GM12878 (cell line): Measurements from ENCODE around the gene IFRD1. TPM values are rescaled to one million over a fixed set of nuclear protein-coding genes. Genes with fewer than 3 reads are reported as not detected.

Experiments used
- ATAC-seq: fragments of 200-7000 bp; cut with Tn5 transposase; 3 replicates; pipeline ENCODE4 v1.9.1; 2020; ENCODE audit warnings: mild to moderate bottlenecking, moderate library complexity
- BruUV-seq: library from RNA; stranded (reverse); fragments of 400-500 nt; replicated peaks from 2 replicates; lab custom pipeline; 2021; lab: Mats Ljungman, UMichigan
- CTCF ChIA-PET: fragments of 300-600 bp; sonication (Branson Sonifier 250); formaldehyde crosslinking; extraction: SDS; loops from one replicate; lab custom pipeline; 2021; ENCODE audit warnings: inconsistent platforms; lab: Yijun Ruan, JAX
- POLR2A ChIA-PET: fragments of 350-600 bp; formaldehyde crosslinking; extraction: SDS; loops from one replicate; lab custom pipeline; 2021; ENCODE audit warnings: inconsistent platforms; lab: Charles Lee
- RAD21 ChIA-PET: fragments of 300-600 bp; sonication (Branson Sonifier 250); formaldehyde crosslinking; loops from one replicate; lab custom pipeline; 2023; ENCODE audit warnings: antibody characterized with exemption; ENCODE audit not compliant: unreplicated experiment; lab: Charles Lee
- SMC1A ChIA-PET: fragments of 300-600 bp; sonication (Branson Sonifier 250); formaldehyde crosslinking; loops from one replicate; lab custom pipeline; 2023; ENCODE audit not compliant: unreplicated experiment, uncharacterized antibody; lab: Charles Lee
- DNase-seq: peaks from one replicate; pipeline ENCODE4 v3.0.0-alpha.2; 2011; ENCODE audit warnings: low read depth, low spot score
- FAIRE-seq: peaks from 3 replicates; lab custom pipeline; 2011; peaks lifted over from hg19 to GRCh38; lab: Jason Lieb, UNC
- H2AFZ ChIP-seq: 2 replicates; pipeline ENCODE4 v1.6.0; 2011; ENCODE audit warnings: low read depth, low read length, control low read depth; ENCODE audit not compliant: control insufficient read depth
- H3K27ac ChIP-seq: 2 replicates; pipeline ENCODE4 v1.5.1; 2011; ENCODE audit warnings: control low read depth; ENCODE audit not compliant: control insufficient read depth, insufficient read depth
- H3K27me3 ChIP-seq, 2 experiments: replicated peaks in 1 of 2; 2 replicates each; pipeline versions ENCODE4 v1.6.0 to v1.6.1; 2011; ENCODE audit warnings: low read length in 1 of 2; ENCODE audit not compliant: control insufficient read depth in 2 of 2, insufficient read depth in 2 of 2
- H3K36me3 ChIP-seq, 2 experiments: 2 replicates each; pipeline ENCODE4 v1.5.1; 2011; ENCODE audit warnings: low read length in 1 of 2; ENCODE audit not compliant: control insufficient read depth in 2 of 2, insufficient read depth in 2 of 2
- H3K4me1 ChIP-seq: 2 replicates; pipeline ENCODE4 v1.6.1; 2011; ENCODE audit warnings: mild to moderate bottlenecking, low read length, moderate library complexity, mixed read lengths; ENCODE audit not compliant: control insufficient read depth, insufficient read depth
- H3K4me2 ChIP-seq: 2 replicates; pipeline ENCODE4 v1.6.0; 2011; ENCODE audit warnings: control low read depth; ENCODE audit not compliant: control insufficient read depth, insufficient read depth
- H3K4me3 ChIP-seq: fragments of 200-600 bp; sonication (generic); 2 replicates; pipeline ENCODE4 v1.5.1; 2016
- H3K79me2 ChIP-seq: 2 replicates; pipeline ENCODE4 v1.6.0; 2011; ENCODE audit warnings: low read length; ENCODE audit not compliant: control insufficient read depth, insufficient read depth
- H3K9ac ChIP-seq: 2 replicates; pipeline ENCODE4 v1.8.0; 2011; ENCODE audit warnings: low read length, control low read depth, mixed read lengths; ENCODE audit not compliant: control insufficient read depth, insufficient read depth
- H3K9me3 ChIP-seq: replicated peaks from 3 replicates; pipeline ENCODE4 v1.5.1; 2011; ENCODE audit warnings: mild to moderate bottlenecking, low read length; ENCODE audit not compliant: control insufficient read depth, insufficient read depth
- H4K20me1 ChIP-seq: 2 replicates; pipeline ENCODE4 v1.6.0; 2011; ENCODE audit not compliant: control insufficient read depth, insufficient read depth
- BMI1 ChIP-seq: fragments of 450-650 bp; IDR thresholded peaks from 2 replicates; pipeline ENCODE4 v1.6.1; 2016; ENCODE audit warnings: mild to moderate bottlenecking, moderate library complexity, borderline replicate concordance
- EZH2 ChIP-seq: IDR thresholded peaks from 2 replicates; pipeline ENCODE4 v1.6.1; 2012; ENCODE audit warnings: low read depth, mild to moderate bottlenecking, control low read depth, inconsistent platforms, low read length, borderline replicate concordance; ENCODE audit not compliant: control insufficient read depth
- GATAD2B ChIP-seq: fragments of 450-650 bp; conservative IDR thresholded peaks from 2 replicates; pipeline ENCODE4 v1.6.1; 2017; ENCODE audit warnings: low read depth, mild to moderate bottlenecking, moderate library complexity
- IRF5 ChIP-seq: fragments of 450-650 bp; IDR thresholded peaks from 2 replicates; pipeline ENCODE4 v1.6.1; 2017; ENCODE audit warnings: borderline replicate concordance
- MAX ChIP-seq: IDR thresholded peaks from 2 replicates; pipeline ENCODE4 v1.6.1; 2012; ENCODE audit warnings: low read depth, low read length, improper control_type of control experiment
- NFYA ChIP-seq: IDR thresholded peaks from 2 replicates; pipeline ENCODE4 v1.6.1; 2011; ENCODE audit warnings: low read depth, mild to moderate bottlenecking, low read length, improper control_type of control experiment, borderline replicate concordance
- NKRF ChIP-seq: fragments of 450-650 bp; conservative IDR thresholded peaks from 2 replicates; pipeline ENCODE4 v1.6.1; 2017; ENCODE audit warnings: mild to moderate bottlenecking, moderate library complexity
- RAD21 ChIP-seq: IDR thresholded peaks from 2 replicates; pipeline ENCODE4 v1.6.1; 2011; ENCODE audit warnings: mild to moderate bottlenecking, low read depth, low read length, moderate library complexity; ENCODE audit not compliant: insufficient read depth
- SPI1 ChIP-seq: IDR thresholded peaks from 2 replicates; pipeline ENCODE4 v1.6.1; 2011; ENCODE audit warnings: low read depth, mild to moderate bottlenecking, low read length, moderate library complexity, borderline replicate concordance; ENCODE audit not compliant: insufficient read depth
- WRNIP1 ChIP-seq: IDR thresholded peaks from 2 replicates; pipeline ENCODE4 v1.6.1; 2011; ENCODE audit warnings: low read depth, low read length, improper control_type of control experiment, borderline replicate concordance
- YY1 ChIP-seq: IDR thresholded peaks from 2 replicates; pipeline ENCODE4 v1.6.1; 2011; ENCODE audit warnings: low read depth, mild to moderate bottlenecking, low read length
- ZBTB40 ChIP-seq: fragments of 450-650 bp; IDR thresholded peaks from 2 replicates; pipeline ENCODE4 v1.6.1; 2016; ENCODE audit warnings: mild to moderate bottlenecking, moderate library complexity, borderline replicate concordance
- WGBS: methylation state at CpG from one replicate; pipeline ENCODE4 v1.1.6; 2016; ENCODE audit warnings: low lambda C conversion rate; ENCODE audit not compliant: insufficient replicate concordance, insufficient coverage; ENCODE audit errors: missing lambda C conversion rate; 5-methylcytosine and 5-hydroxymethylcytosine counted together
- in situ Hi-C: fragments of 300-500 bp; cut with MboI; formaldehyde crosslinking; loops from 9 replicates; pipeline ENCODE4 v1.14.3; 2018; ENCODE audit warnings: mixed read lengths
- intact Hi-C: fragments of 100-400 bp; cut with micrococcal nuclease; formaldehyde crosslinking; loops from one replicate; pipeline ENCODE4 v1.14.2; 2022; ENCODE audit not compliant: unreplicated experiment
- polyA plus RNA-seq, 11 experiments: library from polyadenylated mRNA; depleted of rRNA in 4 of 11; unstranded in 6 of 11; stranded (reverse) in 5 of 11; fragments of >200 nt; fragmentation: Nextera tagmentation in 4 of 11; fragmentation: Illumina TruSeq in 1 of 11; extraction: Ambion mirVana in 4 of 11; extraction: Trizol in 1 of 11; gene quantifications; 1 replicate in 1 of 11; 2 replicates in 10 of 11; pipeline versions ENCODE4 v1.2.1 to v1.2.3, GENCODE V29; 2011 to 2016; ENCODE audit warnings: inconsistent platforms in 2 of 11, missing spikeins in 2 of 11, low read depth in 1 of 11
- total RNA-seq, 4 experiments: library from RNA; depleted of rRNA in 3 of 4; stranded (reverse); fragments of >200 nt in 3 of 4; fragmentation: Illumina TruSeq in 1 of 4; extraction: Trizol in 1 of 4; gene quantifications; 2 replicates each; pipeline versions ENCODE4 v1.2.1 to v1.2.3, GENCODE V29; 2013 to 2021

The IFRD1 gene
- total and polyA plus RNA-seq, 10 of the 15 experiments (the other 5 are each of a cell fraction or from before 2014, with no cell fraction given): 9.6 to 31.1 (median 19.9) TPM

- Histone ChIP-seq H3K79me2 (no peaks in the 10 kb centered on the region), H2AFZ (no peak overlapping the region), H4K20me1 (no peaks in the 10 kb centered on the region), H3K4me3 (no peak overlapping the region), H3K27ac (no peak overlapping the region), H3K9ac (no peak overlapping the region), H3K9me3 (no peaks in the 10 kb centered on the region; the same call in 2 of the 3 replicates), H3K4me1 (no peaks in the 10 kb centered on the region; the same call in 1 of the 2 replicates), H3K4me2 (no peak overlapping the region), H3K36me3 (no peaks in the 10 kb centered on the region), H3K27me3 (no peaks in the 10 kb centered on the region)
- CTCF ChIA-PET: no interaction called here
- TF ChIP-seq GATAD2B: no peak
- no peak for TF ChIP-seq BMI1
- TF ChIP-seq EZH2: no peak
- TF ChIP-seq NKRF: no peak
- no peak for TF ChIP-seq SPI1
- TF ChIP-seq NFYA: no peak
- no peak for TF ChIP-seq YY1
- no peak for TF ChIP-seq WRNIP1
- no peak for TF ChIP-seq IRF5
- no peak for TF ChIP-seq ZBTB40
- no peak for TF ChIP-seq RAD21
- TF ChIP-seq MAX: no peak
- DNase-seq: no peak
- FAIRE-seq: no peak
- POLR2A ChIA-PET: no interaction called here
- no peak for ATAC-seq
- SMC1A ChIA-PET: no interaction called here
- RAD21 ChIA-PET: no interaction called here
- intact Hi-C loops (no loop called here), in situ Hi-C loops (no loop called here)
- BruUV-seq: no TSS peak
- WGBS: 56% methylated on average over 2 of the region's 2 CpGs
These were observed 52.4 kb downstream of the IFRD1 start for GRCh38 chr7:112502700-112503099.
